Stimulated activated naive CD4-positive, alpha-beta T cell (primary cell): ENCODE measurements around the gene M6PR.
"Not testable (repeated sequence)": the region's sequence is repeated elsewhere in the genome, so short reads cannot be mapped to it uniquely, and the experiment has no call there.

ENCODE experiments used
- DNase-seq, 6 experiments: peaks; one replicate each; lab custom pipeline; 2025; lab: John Stamatoyannopoulos, UW

M6PR gene

GRCh38 chr12:8912914-8913313 is 36.5 kb downstream of the M6PR start:
- peak in 3 of 6 experiments; percentile 3 to 23 (median 19) for DNase-seq

GRCh38 chr12:8911606-8912268 is 37.7 kb downstream of the M6PR start:
- DNase-seq = no peak

- DNase-seq = no peak
These were observed 39.7 kb downstream of the M6PR start for GRCh38 chr12:8909752-8910151.

GRCh38 chr12:8907513-8907912 is 41.9 kb downstream of the M6PR start:
- DNase-seq = no peak

- DNase-seq = no peak
These were observed 42.9 kb downstream of the M6PR start for GRCh38 chr12:8906266-8907180.

GRCh38 chr12:8905546-8905945 is 43.9 kb downstream of the M6PR start:
- DNase-seq = no peak

- DNase-seq = no peak
These were observed 44.8 kb downstream of the M6PR start for GRCh38 chr12:8904665-8905064.

GRCh38 chr12:8903646-8904045 is 45.8 kb downstream of the M6PR start:
- DNase-seq = no peak

- not testable (repeated sequence) for DNase-seq
These were observed 46.7 kb downstream of the M6PR start for GRCh38 chr12:8902703-8903102.

- DNase-seq = no peak
These were observed 49.6 kb downstream of the M6PR start for GRCh38 chr12:8899830-8900229.

GRCh38 chr12:8897081-8897480 is 52.4 kb downstream of the M6PR start:
- DNase-seq = no peak

GRCh38 chr12:8894986-8895385 is 54.5 kb downstream of the M6PR start:
- no peak for DNase-seq

- no peak for DNase-seq
These were observed 55.1 kb downstream of the M6PR start for GRCh38 chr12:8894378-8894777.

GRCh38 chr12:8891976-8892375 is 57.5 kb downstream of the M6PR start:
- DNase-seq = no peak
